HG02943 (cell line): Measurements from ENCODE around the gene SPCS3.
"Not testable (repeated sequence)": the region's sequence is repeated elsewhere in the genome, so short reads cannot be mapped to it uniquely, and the experiment has no call there.

Experiments used
- ATAC-seq: cut with Tn5 transposase; IDR thresholded peaks from one replicate; pipeline ENCODE4 v1.9.1; 2021; ENCODE audit warnings: mild to moderate bottlenecking, low read depth, moderate library complexity; ENCODE audit not compliant: unreplicated experiment

SPCS3 gene

DNA sequence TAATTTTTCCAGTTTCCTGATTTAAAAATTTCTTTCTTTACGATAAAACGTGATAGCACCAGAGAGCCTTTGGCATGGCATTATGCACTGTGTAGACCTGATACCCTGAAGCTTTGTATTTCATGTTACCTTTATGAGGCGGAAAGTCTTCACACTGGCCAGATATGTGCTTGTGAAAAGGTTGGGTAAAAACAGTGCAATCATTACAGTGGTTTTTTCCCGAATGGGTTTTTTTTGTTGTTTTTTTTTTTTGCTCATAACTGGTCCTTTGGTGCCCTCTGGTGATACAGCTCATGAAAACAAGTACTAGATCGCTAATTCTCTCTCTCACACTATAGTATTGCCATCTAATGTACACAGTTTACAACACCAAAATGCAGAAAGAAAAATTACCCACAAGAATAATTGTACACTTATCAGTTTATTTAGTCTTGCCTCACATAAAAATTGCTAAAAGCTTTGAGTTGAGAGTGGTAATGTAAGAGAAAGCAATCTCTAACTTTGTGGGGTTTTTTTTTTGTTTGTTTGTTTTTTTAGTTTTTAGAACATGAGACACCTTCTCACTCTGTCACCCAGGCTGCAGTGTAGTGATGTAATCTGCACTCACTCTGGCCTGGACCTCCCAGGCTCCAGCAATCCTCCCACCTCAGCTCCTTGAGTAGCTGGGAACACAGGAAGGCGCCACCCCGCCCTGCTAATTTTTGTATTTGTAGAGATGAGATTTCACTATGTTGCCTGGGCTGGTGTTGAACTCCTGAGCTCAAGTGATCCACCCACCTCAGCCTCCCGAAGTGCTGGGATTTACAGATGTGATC lies 21.3 kb downstream of the SPCS3 start:
- peak; percentile 54 for ATAC-seq

DNA sequence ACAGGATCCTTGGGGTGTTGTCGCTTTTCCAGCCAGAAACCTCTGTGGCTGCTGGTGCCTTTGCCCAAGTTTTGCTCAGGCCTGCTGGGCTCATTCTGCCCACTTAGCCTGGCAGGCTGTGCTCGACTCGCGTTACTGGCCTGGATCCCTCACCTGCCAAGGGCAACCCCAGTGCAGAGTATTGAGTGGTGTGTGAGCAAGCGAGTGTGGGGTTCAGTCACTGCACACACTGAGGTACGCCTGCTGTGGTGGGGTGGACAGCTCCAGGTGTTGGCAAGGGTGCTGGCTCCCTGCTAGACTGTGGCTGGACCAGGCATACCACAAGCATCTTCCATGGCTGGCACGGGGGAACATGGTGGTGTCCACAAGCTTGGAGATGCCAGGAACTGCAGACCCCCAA lies 22.6 kb downstream of the SPCS3 start:
- ATAC-seq: no peak

DNA sequence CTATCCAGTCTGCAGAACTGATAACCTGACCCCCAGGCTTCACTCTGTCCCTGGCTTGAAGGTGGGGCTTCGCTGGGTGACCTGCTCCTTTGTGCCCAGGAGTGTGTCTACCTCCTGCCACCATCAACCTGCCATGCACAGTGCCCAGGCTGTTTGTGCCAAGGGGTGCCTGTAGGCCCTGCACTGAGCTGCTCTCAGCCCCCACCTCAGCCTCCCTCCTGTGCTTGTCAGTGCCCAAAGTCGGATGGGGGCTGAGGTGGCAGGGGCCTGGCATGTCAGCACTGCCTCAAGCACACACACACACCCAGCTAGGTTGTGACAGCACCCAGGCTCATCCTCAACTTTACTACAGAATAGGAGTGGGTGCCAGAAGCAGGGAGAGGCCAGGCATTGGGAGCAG lies 23.5 kb downstream of the SPCS3 start:
- no peak for ATAC-seq

GRCh38 chr4:176345346-176345745 lies 25.6 kb downstream of the SPCS3 start:
- not testable (repeated sequence) for ATAC-seq

GRCh38 chr4:176346836-176347235 lies 27.1 kb downstream of the SPCS3 start:
- ATAC-seq: not testable (repeated sequence)

GRCh38 chr4:176350671-176351070 lies 30.9 kb downstream of the SPCS3 start:
- no peak for ATAC-seq

- ATAC-seq: no peak
Observed at GRCh38 chr4:176354884-176355283, 35.1 kb downstream of the SPCS3 start.

GRCh38 chr4:176357359-176358082 lies 37.8 kb downstream of the SPCS3 start:
- peak; percentile 99 for ATAC-seq

- ATAC-seq: peak; percentile 4
Observed at GRCh38 chr4:176358083-176358469, 38.3 kb downstream of the SPCS3 start.

- ATAC-seq: no peak
Observed at GRCh38 chr4:176359590-176359989, 39.8 kb downstream of the SPCS3 start.

DNA sequence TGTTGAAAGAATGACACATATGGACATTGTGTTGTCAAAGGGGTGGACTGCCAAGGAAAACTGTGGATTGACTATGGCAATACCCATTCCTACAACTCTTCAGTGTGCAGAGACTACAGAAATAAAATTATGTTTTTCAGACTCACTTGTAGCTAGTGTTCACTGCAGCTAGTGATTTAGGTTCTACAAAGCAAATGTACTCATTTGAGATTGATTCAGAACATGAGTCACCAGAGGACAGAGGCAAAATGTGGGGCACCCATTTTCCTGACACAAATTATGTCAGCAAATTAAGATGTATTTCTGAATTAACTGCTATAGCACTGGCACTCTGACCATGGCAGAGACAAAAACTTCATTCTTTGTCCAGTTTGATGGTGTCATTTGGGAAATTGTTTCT lies 40.7 kb downstream of the SPCS3 start:
- no peak for ATAC-seq

GRCh38 chr4:176363072-176363471 lies 43.3 kb downstream of the SPCS3 start:
- peak; percentile 51 for ATAC-seq

DNA sequence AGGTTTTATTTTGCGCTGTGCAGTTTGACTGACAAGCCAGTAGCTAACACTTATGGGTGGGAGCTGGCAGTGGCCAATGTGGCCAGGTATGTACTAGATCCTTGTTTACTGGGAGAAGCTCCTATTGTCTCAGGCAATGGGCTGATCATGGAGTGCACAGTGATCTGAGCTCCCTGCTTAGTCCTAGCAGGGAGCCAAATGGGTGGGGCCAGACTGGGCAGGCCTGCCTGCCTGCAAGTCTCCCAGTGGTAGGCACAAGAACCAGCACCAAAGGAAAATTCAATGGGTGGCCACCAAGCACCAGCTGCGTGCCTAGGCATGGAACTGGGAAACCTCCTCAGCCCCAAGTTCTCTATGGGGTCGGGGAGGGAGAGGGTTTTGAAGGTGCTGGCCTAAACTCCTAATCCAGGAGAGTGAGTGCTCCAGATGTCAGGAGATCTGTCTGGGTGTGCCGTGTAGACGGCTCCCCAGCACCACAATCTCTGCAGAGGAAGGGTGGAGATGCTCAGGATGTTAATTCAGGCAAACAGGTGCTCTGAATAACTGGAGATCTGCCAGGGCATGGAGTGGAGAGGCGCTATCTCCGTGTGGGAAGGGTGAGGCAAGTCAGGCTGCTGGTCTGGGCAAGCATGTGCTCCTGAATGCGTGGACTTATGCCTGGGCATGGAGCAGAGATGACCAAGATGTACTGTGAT lies 48.2 kb downstream of the SPCS3 start:
- no peak for ATAC-seq

DNA sequence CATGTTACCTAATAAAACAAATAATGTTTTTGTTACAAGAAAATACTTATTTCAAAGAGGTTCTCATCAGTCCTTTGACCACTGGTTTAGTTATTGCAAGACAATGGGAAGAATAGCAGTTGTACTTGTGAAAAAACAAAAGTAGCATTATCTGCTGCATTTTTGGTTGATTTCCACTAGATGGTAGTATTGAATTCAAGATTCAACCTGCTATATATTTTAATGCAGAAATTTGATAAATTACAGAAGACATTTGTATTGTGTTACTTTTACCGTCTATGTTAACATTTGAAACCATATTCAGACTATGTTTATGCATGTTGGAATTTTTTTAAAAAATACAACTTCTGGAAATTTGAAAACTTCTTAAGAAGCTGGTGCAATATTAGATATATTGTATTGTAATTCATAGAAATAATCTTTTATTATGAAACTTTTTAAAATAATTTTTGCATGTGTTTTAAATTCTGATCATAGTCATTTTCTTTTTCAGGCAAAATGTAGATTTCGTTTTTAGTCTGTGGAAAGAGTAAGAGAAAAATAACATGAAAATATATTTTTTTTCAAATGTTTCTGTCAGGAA lies 56.4 kb downstream of the SPCS3 start:
- ATAC-seq: no peak

DNA sequence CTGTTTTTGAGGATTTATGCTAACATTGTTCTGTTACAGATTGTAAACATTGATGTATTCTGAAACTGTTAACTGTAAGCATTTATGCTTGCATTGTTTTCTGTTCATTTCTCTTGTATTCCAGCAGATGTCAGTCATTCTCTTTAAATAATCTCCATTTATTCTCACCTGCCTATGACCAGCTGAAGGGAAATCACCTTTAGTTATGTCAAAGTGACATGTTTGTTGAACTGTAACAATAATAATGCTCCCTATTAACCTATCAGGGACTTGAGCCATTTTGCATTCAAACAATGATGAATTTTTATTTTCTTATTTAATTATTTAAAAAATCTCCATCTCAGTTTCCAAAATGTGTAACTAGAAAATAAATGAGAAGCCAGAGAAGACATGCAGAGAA lies 58.0 kb downstream of the SPCS3 start:
- ATAC-seq: peak; percentile 81

GRCh38 chr4:176380352-176381157 lies 60.8 kb downstream of the SPCS3 start:
- ATAC-seq: no peak
